Smooth muscle cell (in vitro differentiated cells): Measurements from ENCODE around the gene SLAMF7. TPM values are rescaled to one million over a fixed set of nuclear protein-coding genes. Genes with fewer than 3 reads are reported as not detected.

Source experiments
- DNase-seq: peaks from one replicate; lab custom pipeline; 2025; ENCODE audit not compliant: unreplicated experiment; lab: John Stamatoyannopoulos, UW
- H2AFZ ChIP-seq: fragments of 200-600 bp; sonication (generic); 2 replicates; pipeline ENCODE4 v1.6.0; 2016; ENCODE audit warnings: antibody characterized with exemption, low read depth, mild to moderate bottlenecking
- H3F3A ChIP-seq: fragments of 200-600 bp; sonication (generic); 2 replicates; pipeline ENCODE4 v1.6.0; 2017; ENCODE audit warnings: antibody characterized with exemption, low read depth
- H3K27ac ChIP-seq: fragments of 200-600 bp; sonication (generic); 2 replicates; pipeline ENCODE4 v1.5.1; 2016; ENCODE audit warnings: low read depth, mild to moderate bottlenecking
- H3K27me3 ChIP-seq: fragments of 200-600 bp; sonication (generic); 2 replicates; pipeline ENCODE4 v1.6.1; 2016; ENCODE audit warnings: low read depth, mild to moderate bottlenecking
- H3K36me3 ChIP-seq: fragments of 200-600 bp; sonication (generic); 2 replicates; pipeline ENCODE4 v1.5.1; 2016; ENCODE audit warnings: low read depth
- H3K4me1 ChIP-seq: fragments of 200-600 bp; sonication (generic); 2 replicates; pipeline ENCODE4 v1.5.1; 2016; ENCODE audit warnings: low read depth
- H3K4me2 ChIP-seq: fragments of 200-600 bp; sonication (generic); 2 replicates; pipeline ENCODE4 v1.6.0; 2016; ENCODE audit warnings: mild to moderate bottlenecking
- H3K4me3 ChIP-seq: fragments of 200-600 bp; sonication (generic); 2 replicates; pipeline ENCODE4 v1.5.1; 2016; ENCODE audit warnings: mild to moderate bottlenecking
- H3K79me2 ChIP-seq: fragments of 200-600 bp; sonication (generic); 2 replicates; pipeline ENCODE4 v1.6.0; 2016; ENCODE audit warnings: low read depth, mild to moderate bottlenecking
- H3K9ac ChIP-seq: fragments of 200-600 bp; sonication (generic); 2 replicates; pipeline ENCODE4 v1.6.0; 2016; ENCODE audit warnings: low read depth
- H3K9me3 ChIP-seq: fragments of 200-600 bp; sonication (generic); replicated peaks from 2 replicates; pipeline ENCODE4 v1.5.1; 2016; ENCODE audit warnings: low read depth
- H4K20me1 ChIP-seq: fragments of 200-600 bp; sonication (generic); 2 replicates; pipeline ENCODE4 v1.6.0; 2016; ENCODE audit warnings: low read depth
- CTCF ChIP-seq: fragments of 200-600 bp; sonication (generic); IDR thresholded peaks from 2 replicates; pipeline ENCODE4 v1.5.1; 2017; ENCODE audit warnings: borderline replicate concordance, mild to moderate bottlenecking, antibody characterized with exemption; ENCODE audit not compliant: insufficient read depth, poor library complexity, severe bottlenecking
- WGBS: methylation state at CpG from one replicate; pipeline ENCODE4 v1.1.7; 2016; ENCODE audit warnings: low lambda C conversion rate; 5-methylcytosine and 5-hydroxymethylcytosine counted together
- polyA plus RNA-seq: library from polyadenylated mRNA; unstranded; fragments of >200 nt; fragmentation: Nextera tagmentation; extraction: Ambion mirVana; gene quantifications from 2 replicates; pipeline ENCODE4 v1.2.1, GENCODE V29; 2016
- total RNA-seq: library from RNA; depleted of rRNA; stranded (reverse); fragments of >200 nt; gene quantifications from 2 replicates; pipeline ENCODE4 v1.2.3, GENCODE V29; 2014

Gene SLAMF7
- total and polyA plus RNA-seq, 2 experiments from 2014 or later, result not detected

- no peak for TF ChIP-seq CTCF
- WGBS, result 96% methylated on average over 42 of the region's 43 CpGs
Observed at GRCh38 chr1:160801836-160802580, 63.0 kb downstream of the SLAMF7 start.

More at GRCh38 chr1:160801836-160802580, 63.0 kb downstream of the SLAMF7 start:
- DNase-seq, result no peak
- Histone ChIP-seq H3K27ac (no peak overlapping the region), H3K4me2 (no peak overlapping the region), H4K20me1 (no peaks in the 10 kb centered on the region), H3K9me3 (no peaks in the 10 kb centered on the region), H3K4me1 (no peaks in the 10 kb centered on the region), H3K9ac (no peak overlapping the region), H3F3A (no peaks in the 10 kb centered on the region), H3K79me2 (no peaks in the 10 kb centered on the region), H2AFZ (no peak overlapping the region), H3K27me3 (no peaks in the 10 kb centered on the region), H3K36me3 (no peaks in the 10 kb centered on the region), H3K4me3 (no peak overlapping the region)

Other genes starting within 250 kb of the SLAMF7 start
- gene SLAMF6, start 216.0 kb upstream of the SLAMF7 start, total RNA-seq, result not detected in 2 replicates
- gene SLAMF6, start 216.0 kb upstream of the SLAMF7 start, polyA plus RNA-seq, result not detected in 2 replicates
- gene CD84, start 159.8 kb upstream of the SLAMF7 start, total RNA-seq, result not detected in 2 replicates
- gene CD84, start 159.8 kb upstream of the SLAMF7 start, polyA plus RNA-seq, result not detected in 2 replicates
- gene SLAMF1, start 92.2 kb upstream of the SLAMF7 start, total RNA-seq, result not detected in 2 replicates
- gene SLAMF1, start 92.2 kb upstream of the SLAMF7 start, polyA plus RNA-seq, result not detected in 2 replicates
- not detected in 2 replicates for gene CD48, start 27.4 kb upstream of the SLAMF7 start, total RNA-seq
- 0.37 TPM in 1 of 2 replicates, not detected in the other for gene CD48, start 27.4 kb upstream of the SLAMF7 start, polyA plus RNA-seq
- not detected in 2 replicates for gene LY9, start 56.9 kb downstream of the SLAMF7 start, total RNA-seq
- not detected in 2 replicates for gene LY9, start 56.9 kb downstream of the SLAMF7 start, polyA plus RNA-seq
- 0.99 TPM in 1 of 2 replicates, not detected in the other for gene CD244, start 123.6 kb downstream of the SLAMF7 start, total RNA-seq
- gene CD244, start 123.6 kb downstream of the SLAMF7 start, polyA plus RNA-seq, result not detected in 2 replicates
- gene ITLN1, start 145.9 kb downstream of the SLAMF7 start, total RNA-seq, result not detected in 2 replicates
- gene ITLN1, start 145.9 kb downstream of the SLAMF7 start, polyA plus RNA-seq, result not detected in 2 replicates
- gene ITLN2, start 215.6 kb downstream of the SLAMF7 start, total RNA-seq, result not detected in 2 replicates
- not detected in 2 replicates for gene ITLN2, start 215.6 kb downstream of the SLAMF7 start, polyA plus RNA-seq